HepG2 (cell line): ENCODE results near the gene NUFIP2. TPM values are rescaled to one million over a fixed set of nuclear protein-coding genes. Genes with fewer than 3 reads are reported as not detected.

Experiments used
- ARNT ChIP-seq: fragments of 450-650 bp; IDR thresholded peaks from 2 replicates; pipeline ENCODE4 v1.6.1; 2017
- ATAD3A ChIP-seq: sonication (generic); formaldehyde crosslinking; IDR thresholded peaks from 2 replicates; pipeline ENCODE4 v1.4.0; 2020; ENCODE audit warnings: missing genetic modification reagents
- CREB1 ChIP-seq, 2 experiments: fragments of 450-650 bp in 1 of 2; IDR thresholded peaks; 2 replicates each; pipeline ENCODE4 v1.6.1; 2016 to 2017; ENCODE audit warnings: control low read depth in 1 of 2, mild to moderate bottlenecking in 1 of 2, missing compliant biosample characterization in 1 of 2, missing genetic modification characterization in 1 of 2
- DZIP1 ChIP-seq: sonication (generic); formaldehyde crosslinking; IDR thresholded peaks from 2 replicates; pipeline ENCODE4 v1.5.0; 2020; ENCODE audit warnings: mild to moderate bottlenecking, missing genetic modification reagents
- FOSL2 ChIP-seq: sonication (generic); formaldehyde crosslinking; IDR thresholded peaks from 2 replicates; pipeline ENCODE4 v1.4.0; 2020; ENCODE audit warnings: missing genetic modification reagents
- GATAD2A ChIP-seq: IDR thresholded peaks from 2 replicates; pipeline ENCODE4 v1.6.1; 2016
- IKZF4 ChIP-seq: sonication (generic); formaldehyde crosslinking; IDR thresholded peaks from 2 replicates; pipeline ENCODE4 v1.5.1; 2020; ENCODE audit warnings: borderline replicate concordance, mild to moderate bottlenecking, low read depth, missing genetic modification reagents; ENCODE audit errors: not compliant biosample characterization
- KAT7 ChIP-seq: IDR thresholded peaks from 2 replicates; pipeline ENCODE4 v1.6.1; 2018; ENCODE audit warnings: borderline replicate concordance, missing compliant biosample characterization
- KLF11 ChIP-seq: IDR thresholded peaks from 2 replicates; pipeline ENCODE4 v1.6.1; 2016; ENCODE audit warnings: missing compliant biosample characterization
- PHF20 ChIP-seq: sonication (generic); formaldehyde crosslinking; IDR thresholded peaks from 2 replicates; pipeline ENCODE4 v1.5.0; 2020; ENCODE audit warnings: mild to moderate bottlenecking, missing genetic modification reagents
- PHF8 ChIP-seq: sonication (generic); formaldehyde crosslinking; IDR thresholded peaks from 2 replicates; pipeline ENCODE4 v1.5.0; 2020; ENCODE audit warnings: missing genetic modification reagents
- POLR2AphosphoS2 ChIP-seq: IDR thresholded peaks from 2 replicates; pipeline ENCODE4 v1.6.1; 2011; ENCODE audit warnings: low read depth, low read length, improper control_type of control experiment
- RBFOX2 ChIP-seq: fragments of 200-400 bp; formaldehyde crosslinking; IDR thresholded peaks from 2 replicates; pipeline ENCODE4 v1.6.1; 2017; ENCODE audit warnings: low read depth, mild to moderate bottlenecking, low read length
- SCMH1 ChIP-seq: sonication (generic); formaldehyde crosslinking; IDR thresholded peaks from 2 replicates; pipeline ENCODE4 v1.9.0; 2021; ENCODE audit warnings: missing genetic modification reagents, mild to moderate bottlenecking, borderline replicate concordance
- SMYD3 ChIP-seq: sonication (generic); formaldehyde crosslinking; IDR thresholded peaks from 2 replicates; pipeline ENCODE4 v1.8.1; 2023; ENCODE audit warnings: mild to moderate bottlenecking, missing genetic modification reagents
- TFAP4 ChIP-seq: sonication (generic); IDR thresholded peaks from 2 replicates; pipeline ENCODE4 v1.6.1; 2016; ENCODE audit warnings: low read depth, borderline replicate concordance
- ZNF225 ChIP-seq: sonication (generic); formaldehyde crosslinking; IDR thresholded peaks from 2 replicates; pipeline ENCODE4 v1.4.0; 2020; ENCODE audit warnings: mild to moderate bottlenecking, missing genetic modification reagents
- ZNF331 ChIP-seq: sonication (generic); formaldehyde crosslinking; IDR thresholded peaks from 2 replicates; pipeline ENCODE4 v1.4.0; 2020; ENCODE audit warnings: missing genetic modification reagents
- ZNF484 ChIP-seq: sonication (generic); formaldehyde crosslinking; IDR thresholded peaks from 2 replicates; pipeline ENCODE4 v1.5.1; 2020; ENCODE audit warnings: mild to moderate bottlenecking, low read depth, missing genetic modification reagents, borderline replicate concordance
- ZSCAN31 ChIP-seq: sonication (generic); formaldehyde crosslinking; IDR thresholded peaks from 2 replicates; pipeline ENCODE4 v1.5.0; 2020; ENCODE audit warnings: low read depth, mild to moderate bottlenecking, missing genetic modification reagents
- polyA plus RNA-seq, 8 experiments: library from polyadenylated mRNA; depleted of rRNA in 3 of 8; stranded (reverse) in 7 of 8; unstranded in 1 of 8; fragments of >200 nt; fragmentation: Illumina TruSeq in 4 of 8; extraction: Trizol in 4 of 8; gene quantifications; 2 replicates each; pipeline versions ENCODE4 v1.2.1 to v1.2.3, GENCODE V29; 2011 to 2016; ENCODE audit warnings: low read depth in 4 of 8, missing spikeins in 1 of 8, mixed read lengths in 1 of 8; ENCODE audit not compliant: insufficient read depth in 1 of 8
- total RNA-seq, 5 experiments: library from RNA; depleted of rRNA; stranded (reverse); fragments of >200 nt; fragmentation: Illumina TruSeq; extraction: Trizol; gene quantifications; 2 replicates each; pipeline ENCODE4 v1.2.3, GENCODE V29; 2016; ENCODE audit warnings: low read depth in 1 of 5
- TF ChIP-seq, protein P1 (sequence below): IDR thresholded peaks from 2 replicates; pipeline ENCODE4 v1.6.1; 2016; ENCODE audit warnings: missing biosample characterization, missing genetic modification reagents, low read depth
- TF ChIP-seq, protein P2 (sequence below): sonication (generic); formaldehyde crosslinking; conservative IDR thresholded peaks from 2 replicates; pipeline ENCODE4 v1.4.0; 2020; ENCODE audit warnings: missing genetic modification reagents

The NUFIP2 gene
- total and polyA plus RNA-seq, 2 of the 13 experiments (the other 11 are each of a cell fraction or from before 2014, with no cell fraction given) = 10.3 to 30.8 TPM

DNA sequence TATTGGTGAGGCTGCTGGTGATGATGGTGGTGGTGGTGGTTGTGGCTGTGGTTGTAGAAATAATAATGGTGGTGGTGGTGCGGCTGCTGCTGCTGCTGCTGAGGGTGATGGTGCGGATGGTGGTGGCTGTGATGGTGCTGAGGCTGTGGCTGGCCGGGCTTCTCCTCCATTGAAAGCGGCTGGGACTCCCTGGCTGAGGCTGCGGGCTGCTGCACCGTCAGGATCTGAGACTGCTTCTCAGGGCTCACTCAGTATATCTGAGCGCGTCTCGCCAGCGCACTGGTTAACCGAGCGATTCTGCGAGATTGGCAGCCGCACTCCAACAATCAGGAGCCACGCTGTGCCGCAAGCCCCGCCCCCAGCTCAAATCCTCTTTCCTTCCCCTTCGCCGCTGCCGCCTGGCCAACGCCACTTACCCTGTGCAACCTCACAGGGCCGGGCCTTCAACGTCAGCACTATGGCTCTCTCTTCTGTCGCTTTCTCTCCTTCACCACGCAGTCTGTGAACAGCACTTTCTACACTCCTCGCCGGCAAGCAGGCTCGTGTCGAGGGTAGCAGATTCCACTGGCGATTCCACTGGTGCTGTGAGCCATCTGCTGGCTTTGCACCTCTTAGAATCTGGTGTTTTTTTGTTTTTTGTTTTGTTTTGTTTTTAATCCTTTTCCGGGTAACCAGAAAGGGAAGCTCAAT is at the start of gene NUFIP2 (continued):
- no peak for TF ChIP-seq DZIP1 (CRISPR knock-in tag)
- peak; percentile 73 for TF ChIP-seq ZNF331 (CRISPR knock-in tag)
- TF ChIP-seq ZNF484 = no peak
- TF ChIP-seq, protein P1, sequence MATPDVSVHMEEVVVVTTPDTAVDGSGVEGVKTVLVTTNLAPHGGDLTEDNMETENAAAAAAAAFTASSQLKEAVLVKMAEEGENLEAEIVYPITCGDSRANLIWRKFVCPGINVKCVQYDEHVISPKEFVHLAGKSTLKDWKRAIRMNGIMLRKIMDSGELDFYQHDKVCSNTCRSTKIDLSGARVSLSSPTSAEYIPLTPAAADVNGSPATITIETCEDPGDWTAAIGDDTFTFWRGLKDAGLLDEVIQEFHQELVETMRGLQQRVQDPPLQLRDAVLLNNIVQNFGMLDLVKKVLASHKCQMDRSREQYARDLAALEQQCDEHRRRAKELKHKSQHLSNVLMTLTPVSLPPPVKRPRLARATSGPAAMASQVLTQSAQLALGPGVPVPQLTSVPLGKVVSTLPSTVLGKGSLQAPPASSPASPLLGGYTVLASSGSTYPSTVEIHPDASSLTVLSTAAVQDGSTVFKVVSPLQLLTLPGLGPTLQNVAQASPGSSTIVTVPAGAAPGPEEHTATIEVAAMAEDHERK (CRISPR knock-in tag) = 0 out of 2 replicates have a peak, but pooled peaks have one; percentile 25
- TF ChIP-seq ATAD3A (CRISPR knock-in tag) = no peak
- peak; percentile 95 for TF ChIP-seq RBFOX2
- TF ChIP-seq ARNT = no peak
- peak; percentile 81 for TF ChIP-seq CREB1 (IDR thresholded peaks at IDR 0.05)
- TF ChIP-seq CREB1 (CRISPR knock-in tag; IDR thresholded peaks at IDR 0.05) = peak; percentile 90
- TF ChIP-seq ZSCAN31 (CRISPR knock-in tag) = 0 out of 2 replicates have a peak, but pooled peaks have one; percentile 55
- no peak for TF ChIP-seq KLF11 (CRISPR knock-in tag)
- TF ChIP-seq IKZF4 = no peak
- TF ChIP-seq ZNF225 (CRISPR knock-in tag) = 0 out of 2 replicates have a peak, but pooled peaks have one; percentile 51
- TF ChIP-seq FOSL2 (CRISPR knock-in tag) = no peak; the same call in 1 of the 2 replicates
- TF ChIP-seq GATAD2A = peak; percentile 82
- TF ChIP-seq, protein P2, sequence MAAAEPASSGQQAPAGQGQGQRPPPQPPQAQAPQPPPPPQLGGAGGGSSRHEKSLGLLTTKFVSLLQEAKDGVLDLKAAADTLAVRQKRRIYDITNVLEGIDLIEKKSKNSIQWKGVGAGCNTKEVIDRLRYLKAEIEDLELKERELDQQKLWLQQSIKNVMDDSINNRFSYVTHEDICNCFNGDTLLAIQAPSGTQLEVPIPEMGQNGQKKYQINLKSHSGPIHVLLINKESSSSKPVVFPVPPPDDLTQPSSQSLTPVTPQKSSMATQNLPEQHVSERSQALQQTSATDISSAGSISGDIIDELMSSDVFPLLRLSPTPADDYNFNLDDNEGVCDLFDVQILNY (CRISPR knock-in tag) = no peak
- TF ChIP-seq PHF20 = peak; percentile 79
- TF ChIP-seq TFAP4 = no peak
- 0 out of 2 replicates have a peak, but pooled peaks have one; percentile 51 for TF ChIP-seq POLR2AphosphoS2
- no peak for TF ChIP-seq SCMH1 (CRISPR knock-in tag)
- TF ChIP-seq SMYD3 = peak; percentile 77; the same call in 1 of the 2 replicates
- TF ChIP-seq KAT7 (CRISPR knock-in tag) = no peak; the same call in 1 of the 2 replicates
- TF ChIP-seq PHF8 (CRISPR knock-in tag) = peak; percentile 90
